HG03469 (cell line): ENCODE measurements around the gene CFP.

Source experiments
- ATAC-seq: cut with Tn5 transposase; IDR thresholded peaks from one replicate; pipeline ENCODE4 v1.9.1; 2021; ENCODE audit warnings: mild to moderate bottlenecking, moderate library complexity, moderate number of reproducible peaks; ENCODE audit not compliant: unreplicated experiment

Gene CFP

GRCh38 chrX:47576021-47576898, 53.5 kb downstream of the CFP start:
- ATAC-seq: no peak

GRCh38 chrX:47574547-47575301, 55.0 kb downstream of the CFP start:
- ATAC-seq: no peak

GRCh38 chrX:47574076-47574546, 55.6 kb downstream of the CFP start:
- ATAC-seq: no peak

GRCh38 chrX:47573341-47574075, 56.2 kb downstream of the CFP start:
- ATAC-seq: no peak
